Loucy (cell line): ENCODE data around the gene TTLL13.

Experiments
- CTCF ChIP-seq: fragments of 200-600 bp; sonication (generic); conservative IDR thresholded peaks from 2 replicates; pipeline ENCODE4 v1.5.1; 2014; ENCODE audit warnings: mild to moderate bottlenecking, antibody characterized with exemption, low read length
- EZH2phosphoT487 ChIP-seq: fragments of 200-600 bp; IDR thresholded peaks from 2 replicates; pipeline ENCODE4 v1.6.1; 2018; ENCODE audit warnings: antibody characterized with exemption, mild to moderate bottlenecking, moderate library complexity, borderline replicate concordance

GRCh38 chr15:90257776-90258175 is 8.4 kb downstream of the TTLL13 start:
- TF ChIP-seq CTCF (no peak), EZH2phosphoT487 (no peak)
